Activated naive CD8-positive, alpha-beta T cell treated with anti-CD3 and anti-CD28 coated beads for 36 hours (primary cell): ENCODE measurements around the gene ZCCHC7. TPM values are rescaled to one million over a fixed set of nuclear protein-coding genes. Genes with fewer than 3 reads are reported as not detected.
A peak's percentile ranks its signal among the peaks of the same experiment; 100 is the strongest.

Source experiments
- DNase-seq: peaks from one replicate; pipeline ENCODE4 v3.0.0; 2021
- H3K27ac Mint-ChIP-seq: one replicate; pipeline ENCODE4 v1.8.0; 2022; ENCODE audit warnings: mild to moderate bottlenecking, moderate library complexity, mixed read lengths
- H3K27me3 Mint-ChIP-seq: one replicate; pipeline ENCODE4 v1.8.0; 2022; ENCODE audit warnings: mild to moderate bottlenecking, mixed read lengths
- H3K36me3 Mint-ChIP-seq: one replicate; pipeline ENCODE4 v1.8.0; 2021; ENCODE audit warnings: mild to moderate bottlenecking, mixed read lengths
- H3K4me1 Mint-ChIP-seq: one replicate; pipeline ENCODE4 v1.8.0; 2021; ENCODE audit warnings: mixed read lengths
- H3K4me3 Mint-ChIP-seq: one replicate; pipeline ENCODE4 v1.8.0; 2022; ENCODE audit warnings: mild to moderate bottlenecking, moderate library complexity, mixed read lengths
- H3K9me3 Mint-ChIP-seq: one replicate; pipeline ENCODE4 v1.8.0; 2022; ENCODE audit warnings: mixed read lengths
- total RNA-seq, 2 experiments: library from RNA; stranded (reverse); gene quantifications; one replicate each; pipeline ENCODE4 v1.2.3, GENCODE V29; 2021

Gene ZCCHC7
- total RNA-seq, 2 experiments from 2014 or later: 35.4 to 37.5 TPM

DNA sequence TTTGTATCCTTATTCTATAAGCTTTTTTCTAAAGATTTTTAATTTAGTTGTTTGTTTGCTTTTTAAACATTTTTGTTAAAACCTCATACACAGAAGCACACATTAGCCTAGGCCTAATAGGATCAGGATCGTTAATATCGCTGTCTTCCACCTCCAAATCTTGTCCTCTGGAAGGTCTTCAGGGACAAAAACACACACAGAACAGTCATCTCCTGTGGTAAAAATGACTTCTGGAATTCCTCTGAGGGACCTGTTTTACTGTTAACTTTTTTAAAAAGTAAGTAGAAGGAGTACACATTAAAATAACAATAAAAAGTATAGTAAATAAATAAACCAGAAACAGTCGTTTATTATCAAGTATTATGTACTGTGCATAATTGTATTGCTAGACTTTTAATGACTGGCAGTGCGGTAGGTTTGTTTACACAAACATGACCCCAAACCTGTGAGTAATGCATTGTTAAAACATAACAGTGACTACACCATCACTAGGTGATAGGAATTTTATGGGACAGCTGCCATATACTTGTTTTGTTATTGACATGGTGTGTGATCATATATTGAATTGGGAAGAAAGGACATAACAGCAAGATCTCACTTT lies 109.6 kb downstream of the ZCCHC7 start:
- Mint-ChIP-seq H3K9me3 (no peaks in the 10 kb centered on the region), H3K27ac (no peak overlapping the region), H3K4me1 (peaks cover 18% of the 10 kb centered on the region), H3K4me3 (no peak overlapping the region), H3K27me3 (no peaks in the 10 kb centered on the region), H3K36me3 (peaks cover 14% of the 10 kb centered on the region)
- DNase-seq: no peak

- H3K9me3 Mint-ChIP-seq: no peaks in the 10 kb centered on the region
- H3K4me3 Mint-ChIP-seq: no peak overlapping the region
- H3K4me1 Mint-ChIP-seq: peaks cover 38% of the 10 kb centered on the region
- no peaks in the 10 kb centered on the region for H3K27me3 Mint-ChIP-seq
- peaks cover 40% of the 10 kb centered on the region for H3K36me3 Mint-ChIP-seq
- no peak for DNase-seq
- H3K27ac Mint-ChIP-seq: peak overlapping the region; percentile 21
These were observed 116.4 kb downstream of the ZCCHC7 start for GRCh38 chr9:37236822-37237221.

GRCh38 chr9:37238122-37238521 lies 117.7 kb downstream of the ZCCHC7 start:
- Mint-ChIP-seq H3K9me3 (no peaks in the 10 kb centered on the region), H3K4me3 (no peak overlapping the region), H3K27ac (no peak overlapping the region), H3K4me1 (peaks cover 38% of the 10 kb centered on the region), H3K27me3 (no peaks in the 10 kb centered on the region), H3K36me3 (peaks cover 40% of the 10 kb centered on the region)
- DNase-seq: no peak

DNA sequence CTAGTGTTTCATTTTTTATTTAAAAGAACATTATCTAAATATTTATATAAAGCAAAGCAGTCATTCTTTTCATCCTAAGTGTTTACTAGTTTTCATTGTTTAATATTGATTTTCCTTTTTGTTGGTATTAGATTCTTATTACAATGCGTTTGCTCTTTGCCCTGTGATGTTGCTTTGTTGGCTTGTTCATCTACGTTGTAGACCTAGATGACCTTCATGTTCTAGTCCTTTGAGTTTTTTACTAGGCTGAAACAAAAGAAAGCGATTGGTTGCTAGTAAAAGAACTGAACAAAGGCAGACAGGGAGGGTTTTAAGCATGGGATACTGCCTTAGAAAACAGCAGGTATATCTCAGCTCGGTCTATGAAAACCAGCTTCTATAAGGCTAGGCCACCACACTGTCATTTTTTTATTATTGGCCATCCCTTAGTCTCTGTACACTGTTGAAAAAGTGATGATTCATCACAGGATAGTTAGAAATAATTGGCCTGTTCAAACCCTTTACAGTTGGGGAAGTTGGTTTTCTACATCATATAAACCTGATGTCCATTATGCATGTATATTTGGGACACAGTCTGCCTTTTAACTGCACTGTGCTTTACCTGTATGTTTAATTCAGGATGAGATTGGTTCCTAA lies 119.0 kb downstream of the ZCCHC7 start:
- Mint-ChIP-seq H3K27me3 (no peaks in the 10 kb centered on the region), H3K9me3 (no peaks in the 10 kb centered on the region), H3K36me3 (peaks cover 30% of the 10 kb centered on the region), H3K27ac (peak overlapping the region; percentile 4), H3K4me1 (peaks cover 32% of the 10 kb centered on the region), H3K4me3 (no peak overlapping the region)
- DNase-seq: no peak

GRCh38 chr9:37239921-37240320 lies 119.5 kb downstream of the ZCCHC7 start:
- H3K4me1 Mint-ChIP-seq: peaks cover 32% of the 10 kb centered on the region
- no peak overlapping the region for H3K4me3 Mint-ChIP-seq
- no peaks in the 10 kb centered on the region for H3K9me3 Mint-ChIP-seq
- DNase-seq: no peak
- H3K27ac Mint-ChIP-seq: no peak overlapping the region
- H3K36me3 Mint-ChIP-seq: peaks cover 30% of the 10 kb centered on the region
- H3K27me3 Mint-ChIP-seq: no peaks in the 10 kb centered on the region

DNA sequence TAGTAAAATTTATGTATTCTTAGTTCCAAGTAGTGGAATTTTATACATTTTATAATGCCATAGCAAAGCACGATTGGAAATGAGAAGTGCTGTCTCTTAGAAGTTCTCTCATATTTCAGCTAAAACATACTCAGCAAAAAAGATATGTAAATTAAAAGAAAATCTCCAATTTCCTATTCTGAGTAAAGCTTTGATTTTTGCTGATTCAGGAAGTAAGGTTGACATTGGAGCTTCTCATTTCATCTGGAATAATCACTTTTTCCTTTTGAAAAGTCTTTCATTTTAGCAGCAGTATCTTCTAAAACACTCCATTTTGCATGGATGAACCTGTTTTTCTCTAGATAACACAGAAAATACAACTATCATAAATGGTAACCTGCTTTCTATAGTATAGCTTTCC lies 121.0 kb downstream of the ZCCHC7 start:
- H3K4me1 Mint-ChIP-seq: peaks cover 29% of the 10 kb centered on the region
- H3K27me3 Mint-ChIP-seq: no peaks in the 10 kb centered on the region
- no peak for DNase-seq
- peaks cover 29% of the 10 kb centered on the region for H3K36me3 Mint-ChIP-seq
- no peaks in the 10 kb centered on the region for H3K9me3 Mint-ChIP-seq
- H3K27ac Mint-ChIP-seq: no peak overlapping the region
- no peak overlapping the region for H3K4me3 Mint-ChIP-seq

GRCh38 chr9:37242089-37242488 lies 121.7 kb downstream of the ZCCHC7 start:
- Mint-ChIP-seq H3K9me3 (no peaks in the 10 kb centered on the region), H3K4me1 (peaks cover 24% of the 10 kb centered on the region), H3K4me3 (no peak overlapping the region), H3K27ac (no peak overlapping the region), H3K36me3 (peaks cover 24% of the 10 kb centered on the region), H3K27me3 (no peaks in the 10 kb centered on the region)
- no peak for DNase-seq

- H3K27me3 Mint-ChIP-seq: no peaks in the 10 kb centered on the region
These were observed 123.4 kb downstream of the ZCCHC7 start for GRCh38 chr9:37243588-37244345.

DNA sequence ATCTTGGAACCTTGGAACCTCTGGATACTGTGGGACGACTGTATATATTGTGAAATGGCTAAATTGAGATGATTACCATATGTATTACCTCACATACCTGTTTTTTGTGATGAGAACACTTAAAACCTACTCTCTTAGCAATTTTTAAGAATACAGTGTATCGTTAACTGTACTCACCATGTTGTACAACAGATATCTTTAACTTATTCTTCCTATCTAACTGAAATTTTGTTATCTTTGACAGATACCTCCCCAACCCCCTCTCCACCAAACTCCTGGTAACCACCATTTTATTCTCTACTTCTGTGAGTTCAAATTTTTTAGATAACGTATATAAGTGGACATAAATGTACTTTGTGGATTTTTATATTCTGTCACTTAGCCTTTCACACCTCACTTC lies 126.5 kb downstream of the ZCCHC7 start:
- Mint-ChIP-seq H3K4me1 (peaks cover 9% of the 10 kb centered on the region), H3K27me3 (no peaks in the 10 kb centered on the region), H3K4me3 (no peak overlapping the region), H3K27ac (no peak overlapping the region), H3K9me3 (no peaks in the 10 kb centered on the region), H3K36me3 (peaks cover 40% of the 10 kb centered on the region)
- DNase-seq: no peak

More at GRCh38 chr9:37243588-37244345, 123.4 kb downstream of the ZCCHC7 start:
- no peak overlapping the region for H3K4me3 Mint-ChIP-seq
- DNase-seq: no peak
- no peaks in the 10 kb centered on the region for H3K9me3 Mint-ChIP-seq
- no peak overlapping the region for H3K27ac Mint-ChIP-seq
- H3K4me1 Mint-ChIP-seq: peaks cover 15% of the 10 kb centered on the region
- peaks cover 19% of the 10 kb centered on the region for H3K36me3 Mint-ChIP-seq

DNA sequence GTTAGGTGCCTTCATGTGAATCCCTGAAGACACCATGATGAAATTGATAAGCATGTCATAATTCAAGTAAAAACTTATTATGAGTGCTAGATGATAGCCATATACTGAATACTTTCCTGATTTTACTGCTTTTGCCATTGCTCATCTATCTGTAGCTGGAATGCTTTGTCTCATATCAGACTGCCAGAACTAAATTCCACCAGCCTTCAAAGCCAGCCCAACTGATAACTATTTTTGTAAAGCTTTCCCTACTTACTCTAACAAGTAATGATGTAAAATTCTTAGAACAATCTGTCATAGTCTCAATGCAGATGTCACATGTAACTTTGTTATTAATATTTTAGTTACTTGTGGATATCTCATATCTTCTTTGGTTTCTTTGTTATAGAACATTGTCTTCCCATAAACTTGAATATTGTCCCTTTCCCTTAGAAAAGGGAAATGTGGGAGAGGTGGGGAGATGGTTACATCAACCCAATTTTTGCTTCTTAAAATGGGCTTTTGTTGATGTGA lies 128.3 kb downstream of the ZCCHC7 start:
- Mint-ChIP-seq H3K36me3 (peaks cover 51% of the 10 kb centered on the region), H3K27me3 (no peaks in the 10 kb centered on the region), H3K4me3 (no peak overlapping the region), H3K27ac (peak overlapping the region; percentile 2), H3K4me1 (peaks cover 7% of the 10 kb centered on the region), H3K9me3 (peaks cover 2% of the 10 kb centered on the region)
- no peak for DNase-seq

DNA sequence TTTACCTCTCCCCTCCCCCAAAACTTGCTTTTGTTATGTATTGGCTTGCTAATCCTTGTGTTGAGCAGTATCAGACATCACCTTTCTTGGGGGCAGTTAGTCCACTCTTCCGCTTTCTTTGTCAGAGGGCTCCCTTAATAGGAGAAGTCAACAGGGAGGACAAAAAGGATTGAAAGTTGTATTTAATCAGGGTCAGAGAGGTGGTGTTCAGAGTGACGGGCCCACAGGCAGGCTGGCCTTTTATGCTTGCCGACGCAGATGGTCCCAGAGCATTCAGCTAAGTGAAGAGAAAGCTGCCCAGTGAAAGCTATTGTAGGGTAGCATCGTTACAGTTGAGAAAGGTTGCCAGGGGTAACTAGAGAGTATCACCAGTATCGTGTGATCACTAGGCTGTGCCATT lies 131.1 kb downstream of the ZCCHC7 start:
- peaks cover 60% of the 10 kb centered on the region for H3K36me3 Mint-ChIP-seq

GRCh38 chr9:37253377-37253937 lies 133.1 kb downstream of the ZCCHC7 start:
- Mint-ChIP-seq H3K4me1 (peaks cover 14% of the 10 kb centered on the region), H3K36me3 (peaks cover 67% of the 10 kb centered on the region), H3K4me3 (no peak overlapping the region), H3K9me3 (peaks cover 10% of the 10 kb centered on the region), H3K27ac (no peak overlapping the region), H3K27me3 (no peaks in the 10 kb centered on the region)
- no peak for DNase-seq

More for the DNA sequence above, 131.1 kb downstream of the ZCCHC7 start:
- Mint-ChIP-seq H3K4me3 (no peak overlapping the region), H3K27me3 (no peaks in the 10 kb centered on the region), H3K27ac (no peak overlapping the region), H3K4me1 (peaks cover 9% of the 10 kb centered on the region), H3K9me3 (peaks cover 8% of the 10 kb centered on the region)
- DNase-seq: no peak

- H3K9me3 Mint-ChIP-seq: peaks cover 10% of the 10 kb centered on the region
- no peaks in the 10 kb centered on the region for H3K27me3 Mint-ChIP-seq
- DNase-seq: no peak
- H3K4me1 Mint-ChIP-seq: peaks cover 14% of the 10 kb centered on the region
- H3K36me3 Mint-ChIP-seq: peaks cover 59% of the 10 kb centered on the region
- H3K4me3 Mint-ChIP-seq: no peak overlapping the region
- no peak overlapping the region for H3K27ac Mint-ChIP-seq
These were observed 134.8 kb downstream of the ZCCHC7 start for GRCh38 chr9:37255187-37255586.

DNA sequence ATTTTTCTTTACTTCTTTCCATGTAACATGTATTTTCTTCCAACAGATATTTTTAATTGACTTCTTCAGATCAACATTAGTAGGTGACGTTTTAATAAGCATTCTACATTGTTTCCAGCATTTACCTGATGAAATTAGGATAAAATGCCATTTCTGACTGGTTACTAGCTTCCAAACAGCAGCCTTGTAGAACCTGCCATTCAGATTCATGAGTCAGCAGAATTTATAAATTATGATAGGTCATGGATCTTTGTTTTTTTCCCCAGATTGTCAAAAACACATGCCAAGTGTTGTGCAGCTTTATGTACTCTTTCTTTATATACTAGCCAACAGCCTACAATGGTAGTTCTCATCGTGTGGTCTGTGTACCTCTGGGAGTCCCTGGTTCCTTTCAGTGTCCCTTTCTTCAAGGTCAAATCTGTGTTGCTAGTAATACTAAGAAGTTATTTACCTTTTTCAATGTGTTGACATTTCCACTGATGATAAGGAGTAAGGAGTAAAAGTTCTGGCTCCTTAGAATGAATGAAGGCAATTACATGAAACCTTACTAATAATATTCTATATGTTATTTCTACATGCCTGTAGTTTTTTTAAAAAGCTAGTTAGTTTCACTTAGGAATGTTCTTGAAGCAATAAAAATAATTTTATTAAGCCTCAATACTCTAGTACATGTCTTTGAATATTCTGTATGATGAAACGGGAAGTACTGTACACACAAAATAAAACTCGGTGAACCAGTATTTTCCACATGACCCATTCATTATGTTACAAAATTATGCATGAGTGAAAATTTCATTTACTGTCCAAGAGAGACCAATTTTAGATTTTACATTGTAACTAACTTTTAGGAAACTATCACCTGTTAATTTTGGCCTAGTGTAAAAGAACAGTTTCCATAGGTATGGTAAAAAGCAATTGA lies 135.8 kb downstream of the ZCCHC7 start:
- H3K27me3 Mint-ChIP-seq: no peaks in the 10 kb centered on the region
- no peak for DNase-seq
- H3K9me3 Mint-ChIP-seq: peaks cover 10% of the 10 kb centered on the region
- peaks cover 61% of the 10 kb centered on the region for H3K36me3 Mint-ChIP-seq
- peaks cover 20% of the 10 kb centered on the region for H3K4me1 Mint-ChIP-seq
- no peak overlapping the region for H3K4me3 Mint-ChIP-seq
- H3K27ac Mint-ChIP-seq: no peak overlapping the region
